T-helper 2 cell (primary cell): ENCODE data around the gene HAND1.

Source experiments
- DNase-seq, 5 experiments: peaks; one replicate each; pipeline versions ENCODE4 v3.0.0 to v3.0.0-alpha.2; 2012 to 2022

The HAND1 gene

DNA sequence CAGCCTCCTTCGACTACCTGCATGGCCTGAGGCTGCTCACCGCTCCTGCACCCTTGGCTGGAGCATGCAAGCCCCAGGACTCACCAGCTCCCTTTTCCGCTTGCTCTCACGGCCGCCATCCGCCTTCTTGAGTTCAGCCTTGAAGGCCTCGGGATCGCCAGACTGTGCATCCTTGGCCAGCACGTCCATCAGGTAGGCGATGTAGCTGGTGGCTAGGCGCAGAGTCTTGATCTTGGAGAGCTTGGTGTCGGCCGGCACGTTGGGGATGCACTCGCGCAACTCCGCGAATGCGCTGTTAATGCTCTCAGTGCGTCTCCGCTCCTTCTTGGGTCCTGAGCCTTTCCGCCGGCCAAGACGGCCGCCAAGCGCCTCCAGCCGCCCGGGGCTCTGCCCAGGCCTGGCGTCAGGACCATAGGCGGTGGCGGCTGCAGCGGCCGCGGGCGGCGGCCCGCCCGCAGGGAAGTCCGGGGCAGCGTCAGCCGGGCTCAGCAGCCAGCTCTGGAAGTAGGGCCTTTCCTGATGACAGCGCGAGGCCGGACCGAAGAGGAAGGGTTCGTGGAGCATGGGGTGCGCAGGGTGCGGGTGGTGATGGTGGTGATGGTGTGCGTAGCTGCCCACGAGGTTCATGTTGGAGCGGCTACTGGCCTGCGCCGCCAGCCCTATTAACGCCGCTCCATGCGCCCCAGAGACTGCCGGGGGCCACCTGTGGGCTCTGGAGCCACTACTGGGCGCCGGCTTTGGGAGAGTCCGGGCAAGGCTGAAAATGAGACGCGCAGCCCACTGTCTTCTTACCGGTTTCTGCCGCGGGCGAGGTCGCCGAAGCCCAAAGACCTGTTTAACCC, 424 bp downstream of the HAND1 start:
- DNase-seq: peak in 1 of 5 experiments; percentile 28

DNA sequence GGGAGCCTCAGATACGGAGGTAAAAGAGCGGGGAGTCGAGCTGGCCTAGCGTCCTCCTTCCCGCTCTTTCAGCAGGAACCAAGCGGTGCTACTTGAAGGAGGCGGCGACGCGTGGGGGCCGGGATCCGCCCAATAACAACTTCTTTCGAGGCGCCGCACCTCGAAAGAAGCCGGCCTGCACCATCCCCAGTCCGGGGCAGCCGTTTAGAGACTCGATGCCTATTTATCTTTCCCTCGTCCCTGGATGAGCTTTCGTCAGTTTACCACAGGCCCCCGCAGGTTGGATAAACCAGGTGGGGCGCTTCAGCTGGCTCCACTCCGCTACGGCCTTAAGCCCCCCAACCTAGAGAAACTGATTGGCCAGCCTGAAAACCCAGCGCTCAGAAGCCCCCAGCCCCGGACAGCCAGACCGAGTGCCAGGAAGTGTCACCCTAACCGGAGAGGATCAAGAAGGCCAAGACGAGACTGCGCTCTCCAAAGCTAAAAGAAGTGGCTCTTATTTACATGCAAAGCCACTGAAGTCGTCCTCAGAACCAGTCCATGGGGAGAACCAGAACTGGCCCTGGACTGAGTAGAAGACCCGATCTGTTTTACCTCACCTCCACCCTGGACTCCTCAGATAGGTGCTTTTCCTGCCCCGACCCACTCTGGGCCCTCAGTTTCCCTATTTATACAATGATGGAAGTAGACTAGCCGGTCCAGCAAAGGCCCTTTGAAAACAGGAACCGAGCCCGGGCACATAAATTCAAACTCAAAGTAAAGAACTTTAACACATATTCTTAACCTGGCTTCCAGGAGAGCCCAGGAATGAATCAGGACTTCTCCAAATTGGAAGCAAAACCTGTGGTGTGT, 1.4 kb downstream of the HAND1 start:
- no peak for DNase-seq

DNA sequence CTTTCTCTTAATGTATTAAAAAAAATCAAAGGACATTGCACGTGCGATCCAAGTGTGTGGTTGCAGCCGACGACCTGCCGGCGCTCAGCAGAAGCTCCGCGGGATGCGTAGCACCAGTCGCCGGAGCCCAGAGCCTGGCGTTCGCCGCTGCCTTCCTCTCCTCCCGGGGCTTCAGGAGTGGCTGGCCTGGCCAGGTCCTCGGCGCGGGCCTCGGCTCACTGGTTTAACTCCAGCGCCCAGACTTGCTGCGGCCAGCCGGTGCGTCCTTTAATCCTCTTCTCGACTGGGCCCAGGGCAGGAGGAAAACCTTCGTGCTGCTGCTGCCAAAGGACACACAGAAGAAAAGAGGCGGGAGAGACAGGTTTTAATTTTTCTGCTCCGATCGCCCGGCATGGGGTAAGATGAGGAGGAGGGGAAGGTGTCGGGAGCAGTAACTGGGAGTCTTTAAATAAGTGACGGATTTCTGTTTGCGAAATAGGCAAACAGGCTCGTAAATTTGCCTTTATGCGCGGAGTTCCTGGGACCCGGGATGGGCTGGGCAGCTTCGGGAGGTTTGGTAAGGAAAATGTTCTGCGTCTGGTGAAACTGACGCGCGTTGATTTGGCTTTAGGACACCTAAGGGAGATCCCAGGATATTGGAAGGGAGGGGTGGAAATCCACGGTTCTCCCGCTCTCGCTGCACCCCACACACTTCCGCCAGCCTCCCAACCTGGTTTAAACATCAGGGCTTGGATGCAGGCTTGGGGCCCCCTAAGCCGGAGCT, 2.3 kb downstream of the HAND1 start:
- DNase-seq: no peak

DNA sequence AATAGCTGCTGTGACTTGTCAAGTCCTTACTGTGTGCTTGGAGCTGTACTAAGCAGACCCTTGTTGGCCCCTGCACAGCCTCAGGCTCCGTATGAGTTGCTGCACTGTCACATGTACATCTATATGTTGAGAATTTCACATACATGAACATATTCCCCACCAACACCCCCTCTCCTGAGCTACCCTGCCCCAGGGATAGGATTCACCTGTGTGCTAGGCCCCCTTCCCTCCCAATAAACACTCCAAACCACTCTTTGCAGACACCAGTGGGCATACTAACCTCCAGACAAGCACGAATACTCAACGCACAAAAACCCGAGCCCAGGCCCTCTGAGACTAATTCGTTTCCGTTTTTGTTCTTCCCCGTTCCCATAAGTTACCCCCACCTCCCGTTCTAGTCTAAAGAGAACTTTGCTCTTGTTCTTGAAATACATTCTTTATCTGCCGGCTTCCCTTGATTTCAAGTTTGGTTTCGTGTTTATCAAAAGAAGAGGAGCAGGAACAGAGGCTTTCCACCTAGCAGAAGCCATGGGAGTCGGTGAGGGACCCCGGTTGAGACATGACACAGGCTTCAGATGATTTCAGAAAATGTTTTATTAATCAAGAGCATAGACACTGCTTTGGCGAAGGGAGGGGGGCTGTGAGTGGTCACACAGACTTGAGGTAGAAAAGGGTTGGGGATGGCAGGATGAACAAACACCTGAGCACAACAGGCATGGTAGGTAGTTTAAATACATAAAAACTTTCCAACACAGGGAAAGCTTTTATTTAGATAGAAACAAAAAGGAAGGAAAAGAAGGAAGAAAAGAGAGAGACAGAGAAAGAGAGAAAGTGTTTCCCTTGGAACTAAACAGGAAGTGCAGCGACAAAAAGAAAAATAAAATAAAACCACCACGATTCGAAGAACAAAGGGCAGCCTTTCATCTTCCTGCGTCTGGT, 3.4 kb downstream of the HAND1 start:
- no peak for DNase-seq

DNA sequence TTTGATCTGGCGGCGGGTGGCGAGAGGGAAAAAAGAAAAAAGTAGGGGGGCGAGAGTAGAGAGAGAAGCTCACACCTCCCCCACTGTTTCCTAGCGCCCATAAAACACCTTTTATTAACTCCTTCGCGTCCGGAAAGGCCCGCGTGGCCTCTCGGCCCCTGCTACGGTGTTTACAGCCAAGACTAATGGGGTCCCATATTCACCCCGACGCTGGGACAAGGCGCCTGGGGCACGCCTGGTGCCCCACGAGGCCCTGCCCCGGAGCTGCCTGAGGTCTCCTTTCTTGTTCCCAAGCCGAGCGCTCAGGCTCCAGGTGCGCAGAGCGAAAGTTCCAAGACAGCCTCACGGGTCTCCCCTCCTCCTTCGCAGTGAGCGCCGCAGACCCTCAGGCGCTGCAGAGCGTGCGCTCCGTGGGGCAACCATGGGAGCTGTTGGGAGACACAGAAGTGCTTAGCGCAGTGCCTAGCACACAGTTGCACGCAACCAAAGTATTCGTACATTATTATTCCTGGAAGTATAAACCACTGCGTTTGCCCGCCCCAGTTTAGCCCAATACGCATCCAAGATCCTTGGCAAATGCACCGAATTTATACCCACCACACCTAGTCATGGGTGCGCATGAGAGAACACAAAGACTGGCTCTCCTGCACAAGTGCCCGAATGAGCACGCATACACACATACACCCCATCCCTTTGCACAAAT, 4.3 kb downstream of the HAND1 start:
- no peak for DNase-seq

DNA sequence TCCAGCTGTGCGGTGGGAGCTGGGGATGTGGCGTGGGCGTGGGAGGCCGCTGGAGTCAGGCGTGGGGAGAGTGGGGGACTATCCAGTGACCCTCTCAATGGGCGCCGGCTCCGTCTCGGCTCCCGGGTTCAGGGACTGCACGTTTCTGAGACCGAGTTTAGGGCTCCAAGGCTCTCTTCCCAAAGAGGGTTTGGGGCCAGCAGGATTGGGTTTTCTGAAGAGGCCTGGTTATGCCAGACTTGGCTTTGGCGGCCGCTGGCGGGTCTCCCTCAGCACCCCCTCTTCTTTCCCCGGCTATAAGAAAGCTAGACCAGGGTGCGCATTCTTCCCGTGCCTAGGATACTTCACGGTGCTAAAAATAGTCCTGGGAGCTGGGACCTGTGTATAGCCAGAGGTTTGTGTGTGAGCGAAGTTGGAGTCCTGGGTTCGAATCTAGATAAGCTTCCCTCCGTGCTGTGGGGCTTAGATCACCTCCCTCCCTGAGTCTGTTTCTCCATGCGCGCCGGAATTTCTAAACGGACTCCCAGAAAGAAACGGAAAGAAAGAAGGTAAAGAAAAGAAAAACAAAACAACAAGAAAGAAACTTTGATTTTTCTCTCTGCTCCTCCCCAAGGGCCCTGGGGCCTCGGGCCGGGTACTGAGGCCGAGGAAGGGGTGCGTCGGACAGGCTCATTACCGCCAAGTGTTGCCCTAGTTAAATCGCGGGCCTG, 5.0 kb downstream of the HAND1 start:
- DNase-seq: no peak

DNA sequence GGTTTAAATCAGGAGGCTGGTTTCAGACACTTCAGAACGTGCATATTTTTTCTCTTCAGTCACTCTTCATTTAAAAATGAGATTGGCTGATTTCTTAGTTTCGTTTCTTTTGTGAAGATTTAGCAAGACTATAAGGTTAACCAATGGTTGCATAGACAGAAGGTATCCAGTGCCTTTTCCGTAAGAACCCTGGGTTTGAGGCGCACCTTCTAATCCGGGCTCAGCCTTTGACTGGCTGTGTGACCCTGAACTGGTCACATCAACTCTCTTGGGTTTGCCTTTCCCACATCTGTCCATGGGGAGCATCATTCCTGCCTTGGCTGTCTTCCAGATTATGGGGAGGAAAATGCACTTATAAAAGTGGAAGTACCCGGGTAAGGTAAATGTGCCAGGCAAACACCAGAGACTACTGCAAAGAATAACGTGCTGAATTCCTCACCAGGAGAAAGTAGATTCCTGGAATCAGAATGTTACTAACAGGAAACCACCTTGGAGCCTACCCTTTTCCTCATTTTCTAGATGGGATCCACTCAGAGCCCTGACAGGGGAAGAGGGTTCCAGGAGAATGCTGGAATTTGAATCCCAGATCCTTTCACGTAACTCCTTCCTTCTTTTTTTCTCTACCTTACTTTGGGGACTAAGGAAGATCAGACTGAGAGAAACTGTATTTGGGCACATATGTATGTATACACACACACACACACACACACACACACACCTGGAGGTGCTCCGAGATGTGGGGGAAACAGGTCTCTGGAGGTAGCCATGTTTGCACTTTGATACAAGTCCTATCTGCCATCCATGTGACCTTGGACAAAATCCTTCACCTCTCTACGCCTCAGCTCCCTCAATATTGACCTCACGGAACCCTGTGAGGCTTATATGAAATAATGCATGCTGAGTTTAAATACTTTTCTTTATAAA, 6.8 kb downstream of the HAND1 start:
- no peak for DNase-seq

DNA sequence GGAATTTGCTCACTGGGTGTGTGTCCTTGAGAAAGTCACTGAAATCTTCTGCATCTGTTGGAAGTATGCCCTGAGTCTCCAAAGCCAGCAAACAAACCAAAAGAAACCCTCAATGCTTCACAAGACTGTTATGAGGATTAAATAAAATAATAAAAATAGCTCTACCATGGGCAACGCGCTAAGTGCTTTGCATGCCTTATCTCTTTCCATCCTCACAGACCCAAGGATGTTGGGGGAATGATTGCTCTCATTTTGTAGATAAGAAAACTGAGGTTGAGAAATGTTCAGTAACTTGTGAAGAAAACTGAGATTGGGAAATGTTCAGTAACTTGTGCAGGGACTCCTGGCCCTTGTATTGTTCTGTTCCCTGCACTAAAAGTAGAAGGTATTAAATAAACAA, 7.9 kb downstream of the HAND1 start:
- no peak for DNase-seq

DNA sequence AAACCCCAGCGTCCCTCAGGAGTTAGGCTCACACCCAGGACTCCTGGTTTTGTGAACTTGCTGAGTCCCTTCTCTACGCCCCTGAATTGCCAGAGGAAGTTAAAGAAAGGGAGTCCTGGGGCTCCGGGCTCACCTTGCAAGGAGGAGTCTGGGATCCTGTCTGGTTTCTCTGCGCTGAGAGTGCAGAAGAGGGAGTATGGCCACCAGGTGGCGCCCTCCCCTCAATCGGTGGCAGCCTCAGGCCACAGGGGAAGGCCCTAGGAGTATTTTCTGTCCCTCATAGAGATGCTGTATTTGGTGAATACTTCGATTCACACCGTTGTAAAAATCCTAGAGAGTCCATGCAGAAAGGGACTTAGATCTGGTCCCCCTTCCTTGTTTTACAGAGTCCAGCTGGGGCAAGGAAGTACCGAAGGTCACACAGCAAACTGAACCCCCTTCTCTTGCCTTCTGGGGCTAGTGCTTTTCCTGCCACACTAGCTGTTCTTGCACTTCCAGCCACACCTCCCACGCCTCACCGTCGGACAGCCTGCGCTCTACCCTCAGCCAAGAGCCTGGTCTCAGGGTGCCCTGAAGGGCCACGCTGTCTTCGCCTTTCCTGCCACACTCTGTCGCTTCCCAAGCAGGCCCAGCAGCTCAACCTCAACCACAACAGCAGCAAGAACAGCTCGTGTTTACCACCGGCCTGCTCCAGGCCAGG, 10.2 kb downstream of the HAND1 start:
- DNase-seq: peak; percentile 24 to 70 (median 61)

DNA sequence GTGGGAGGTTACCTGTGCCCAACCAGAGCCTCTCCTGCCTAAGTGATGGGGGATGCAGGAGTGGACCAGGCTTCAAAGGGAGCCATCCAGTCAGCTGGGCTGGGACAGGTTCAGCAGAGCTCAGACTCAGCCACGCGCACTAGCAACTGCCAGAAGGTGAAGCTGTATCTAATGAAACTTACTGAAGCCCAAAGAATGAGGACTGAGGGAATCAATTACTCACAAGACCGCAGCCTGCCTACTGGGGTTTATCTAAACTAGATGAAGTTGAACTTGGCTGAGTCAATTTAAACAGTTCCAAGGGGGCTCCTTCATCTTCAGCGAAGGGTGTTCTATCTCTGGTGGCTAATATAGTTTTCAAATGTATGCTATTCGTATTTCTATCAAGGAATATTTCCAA, 11.4 kb downstream of the HAND1 start:
- no peak for DNase-seq

DNA sequence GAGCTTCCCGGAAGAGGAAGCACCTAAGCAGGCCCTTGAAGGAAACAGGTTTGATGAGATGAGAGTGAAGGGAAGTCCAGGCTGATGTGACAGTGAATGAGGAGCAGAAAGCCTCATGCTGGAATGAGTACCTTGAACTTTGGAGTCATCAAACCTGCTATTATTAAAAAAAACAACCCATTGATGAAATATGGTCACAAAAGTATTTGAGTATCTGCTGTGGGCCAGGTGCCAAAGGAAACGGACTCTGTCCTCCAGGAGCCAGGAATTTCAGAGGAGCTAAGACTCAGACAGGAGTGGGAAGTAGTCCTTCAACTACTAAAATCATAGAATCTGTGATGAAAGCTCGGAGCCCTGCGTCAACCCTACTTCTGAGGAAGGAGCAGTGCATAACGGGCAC, 11.9 kb downstream of the HAND1 start:
- no peak for DNase-seq

DNA sequence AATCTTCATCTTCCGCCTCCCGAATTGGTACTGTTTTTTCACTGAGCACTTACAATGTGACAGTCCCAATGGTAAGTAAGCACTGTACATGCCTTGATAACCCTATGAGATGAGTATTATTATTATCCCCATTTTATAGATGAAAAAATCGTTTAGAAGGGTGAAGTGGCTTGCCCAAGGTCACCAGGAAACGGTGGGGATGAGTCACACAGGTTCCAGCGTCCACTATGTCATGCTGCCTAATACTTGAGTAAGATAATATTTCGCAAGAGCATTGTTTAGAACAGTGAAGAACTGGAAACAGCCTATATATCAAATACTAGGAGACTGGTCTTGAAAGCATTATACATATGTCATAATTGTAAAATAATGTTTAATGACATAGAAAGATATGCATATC, 12.9 kb downstream of the HAND1 start:
- DNase-seq: no peak

DNA sequence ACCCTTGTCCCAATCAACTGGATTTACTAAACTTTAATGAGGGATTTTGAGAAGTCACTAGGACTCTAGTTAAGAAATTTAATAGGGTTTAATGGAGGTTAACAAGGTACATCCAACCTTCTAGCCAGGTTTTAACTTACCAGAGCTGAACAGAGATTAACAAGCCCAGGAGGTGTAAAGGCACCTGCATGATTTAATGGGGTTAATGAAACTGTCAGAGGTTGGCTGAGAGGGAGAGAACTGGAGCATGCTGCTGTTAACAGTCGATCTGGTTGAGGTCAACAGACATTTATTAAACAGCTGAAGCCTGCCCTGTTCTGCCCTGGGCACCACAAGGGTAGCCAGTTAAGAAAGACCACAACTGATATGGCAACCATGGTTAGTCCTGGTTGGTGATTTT, 13.6 kb downstream of the HAND1 start:
- no peak for DNase-seq

DNA sequence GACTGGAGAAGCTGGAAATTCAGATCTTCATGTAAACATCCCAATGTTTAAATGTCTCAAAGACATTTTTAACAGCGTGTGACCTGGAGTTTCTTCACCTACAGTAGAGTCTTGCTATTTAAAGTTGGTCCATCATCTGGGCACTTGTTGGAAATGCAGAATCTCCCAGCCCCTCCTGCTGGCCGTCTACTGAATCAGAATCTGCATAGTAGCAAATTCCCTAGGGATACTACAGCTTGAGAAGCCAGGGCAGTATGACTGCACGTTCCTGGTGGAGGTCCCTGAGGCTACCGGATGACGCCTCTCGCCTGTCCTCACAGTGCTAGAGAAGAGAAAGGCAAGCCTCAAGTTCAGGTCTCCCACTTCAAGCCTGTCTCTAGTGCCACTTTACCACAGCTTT, 16.5 kb downstream of the HAND1 start:
- DNase-seq: no peak

DNA sequence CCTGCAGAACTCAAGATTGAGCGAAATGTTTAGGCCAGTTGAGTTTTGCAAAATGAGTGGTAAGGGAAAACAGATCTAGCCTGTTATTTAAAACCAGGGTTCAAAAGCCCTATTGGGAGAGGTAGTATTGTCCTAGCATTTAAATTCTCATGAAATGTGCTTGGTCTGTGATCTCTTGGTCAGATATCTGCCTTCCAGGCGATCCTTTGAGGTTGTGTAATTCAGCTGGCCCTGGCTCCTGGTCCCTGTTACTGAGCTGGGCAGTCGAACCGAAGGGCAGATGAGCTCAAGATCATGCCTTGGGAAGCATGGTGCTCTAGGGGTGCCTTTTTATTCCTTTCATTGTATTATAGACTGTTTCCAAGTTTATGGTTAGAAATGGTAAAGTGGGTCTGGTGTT, 17.9 kb downstream of the HAND1 start:
- DNase-seq: no peak

DNA sequence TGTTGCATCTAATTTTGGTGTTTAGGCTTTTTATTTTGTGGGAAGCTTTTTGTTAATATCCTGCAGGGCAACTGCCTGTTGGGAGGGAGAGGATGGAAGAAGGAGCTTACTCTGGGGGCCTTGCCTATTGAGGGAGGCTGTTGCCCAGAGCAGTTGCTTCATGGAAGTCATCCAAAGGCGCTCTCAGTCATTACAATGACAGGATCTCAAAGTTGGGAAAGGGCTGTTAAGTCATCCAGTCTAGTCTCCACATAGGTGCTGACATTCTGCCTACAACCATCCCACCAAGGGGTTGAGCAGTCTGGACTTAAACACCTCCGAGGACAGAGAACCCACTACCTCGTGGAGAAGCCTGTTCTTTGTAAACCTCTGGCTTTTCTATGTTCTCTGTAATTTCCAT, 19.0 kb downstream of the HAND1 start:
- DNase-seq: no peak

DNA sequence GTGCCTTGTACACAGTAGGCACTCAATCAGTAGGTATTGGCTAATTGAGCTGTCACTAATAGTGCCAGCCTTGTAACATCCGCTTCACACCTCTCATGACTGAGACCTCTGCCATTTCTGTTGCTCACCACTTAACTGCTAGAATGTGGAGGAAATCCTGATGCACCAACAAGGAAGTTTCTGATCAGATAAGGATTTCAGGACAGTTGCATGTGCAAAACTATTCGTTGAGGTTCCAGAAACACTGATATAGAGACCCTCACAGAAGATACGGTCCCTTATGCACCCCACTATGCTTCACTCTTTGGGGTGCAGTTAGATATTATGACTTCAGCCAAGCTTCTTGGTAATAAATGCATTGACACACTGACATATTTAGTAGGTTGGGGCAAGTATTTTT, 21.5 kb downstream of the HAND1 start:
- no peak for DNase-seq

DNA sequence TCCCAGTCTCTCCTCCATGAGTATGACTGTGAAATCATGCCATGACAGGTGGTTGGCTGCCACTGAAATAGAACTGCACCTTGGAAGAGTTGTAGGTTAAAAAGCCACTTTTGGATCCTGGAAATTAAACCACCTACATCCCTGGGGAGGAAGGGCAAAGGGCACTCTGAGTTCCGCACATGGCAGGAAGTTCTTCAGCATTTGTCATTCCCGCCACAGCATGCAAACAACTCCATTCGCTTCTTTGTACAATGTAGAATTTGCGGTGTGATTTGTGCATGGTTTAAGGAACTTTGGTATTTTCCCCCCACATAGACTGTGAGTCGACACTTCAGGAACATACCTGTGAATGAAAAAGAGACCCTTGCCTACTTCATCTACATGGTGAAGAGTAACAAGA, 22.4 kb downstream of the HAND1 start:
- no peak for DNase-seq

DNA sequence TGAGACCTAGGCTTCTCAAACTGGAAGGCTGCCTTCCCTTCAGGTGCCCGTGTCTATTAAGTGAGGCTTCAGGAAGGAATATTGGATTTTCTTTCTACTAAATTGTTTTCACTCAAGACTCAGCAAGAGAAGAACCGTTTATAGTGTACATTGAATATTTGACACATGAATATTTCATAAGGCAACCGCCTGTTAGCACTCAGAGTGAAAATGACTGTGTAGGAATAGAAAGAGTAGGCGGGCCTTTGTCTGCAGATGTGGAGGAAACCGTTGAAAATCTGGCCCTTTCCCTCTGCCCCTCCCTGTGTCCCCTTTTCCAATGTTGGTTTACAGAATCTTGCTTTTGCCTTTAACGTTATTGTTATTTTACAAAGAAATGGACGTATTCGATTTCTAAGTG, 26.1 kb downstream of the HAND1 start:
- DNase-seq: no peak
